ENCODE data around the gene TNFRSF14. TPM values are rescaled to one million over a fixed set of nuclear protein-coding genes. Genes with fewer than 3 reads are reported as not detected.
A peak's percentile ranks its signal among the peaks of the same experiment; 100 is the strongest.

The TNFRSF14 gene
- total RNA-seq, 1 donor, result 12.0 TPM

DNA sequence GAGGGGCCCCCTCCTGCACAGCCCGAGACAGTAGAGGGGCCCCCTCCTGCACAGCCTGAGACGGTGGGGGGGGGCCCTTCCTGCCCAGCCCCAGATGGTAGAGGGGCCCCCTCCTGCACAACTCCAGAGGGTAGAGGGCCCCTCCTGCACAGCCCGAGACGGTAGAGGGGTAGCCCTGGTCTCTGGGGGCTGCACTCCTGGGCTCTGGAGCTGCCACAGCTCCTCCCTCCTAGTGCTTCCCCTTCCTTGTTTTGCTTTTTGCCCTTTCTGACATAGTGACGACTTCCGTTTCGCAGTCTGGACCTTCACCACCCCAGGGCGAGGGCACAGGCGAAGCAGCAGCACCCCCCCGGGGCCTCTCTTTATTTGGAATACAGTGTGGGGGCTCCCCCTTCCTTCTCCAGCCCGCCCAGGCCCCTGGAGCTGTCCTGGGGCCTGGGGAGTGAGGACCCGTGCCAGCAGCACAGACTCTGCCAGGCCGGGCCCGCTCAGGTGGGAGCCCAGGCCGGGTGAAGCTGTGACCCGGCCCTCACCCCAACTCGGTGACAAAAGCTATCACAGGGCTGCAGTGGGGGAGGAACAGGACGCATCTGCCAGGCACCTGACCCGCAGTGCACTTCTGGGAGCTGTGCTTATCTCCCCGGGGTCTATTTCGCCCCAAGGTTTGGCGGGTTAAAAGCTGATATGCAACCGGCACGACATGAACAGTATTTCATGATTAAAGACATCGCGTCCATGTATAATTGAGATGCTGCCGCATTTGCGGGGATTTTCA lies 29.3 kb downstream of the TNFRSF14 start:
- TF ChIP-seq, protein P1, sequence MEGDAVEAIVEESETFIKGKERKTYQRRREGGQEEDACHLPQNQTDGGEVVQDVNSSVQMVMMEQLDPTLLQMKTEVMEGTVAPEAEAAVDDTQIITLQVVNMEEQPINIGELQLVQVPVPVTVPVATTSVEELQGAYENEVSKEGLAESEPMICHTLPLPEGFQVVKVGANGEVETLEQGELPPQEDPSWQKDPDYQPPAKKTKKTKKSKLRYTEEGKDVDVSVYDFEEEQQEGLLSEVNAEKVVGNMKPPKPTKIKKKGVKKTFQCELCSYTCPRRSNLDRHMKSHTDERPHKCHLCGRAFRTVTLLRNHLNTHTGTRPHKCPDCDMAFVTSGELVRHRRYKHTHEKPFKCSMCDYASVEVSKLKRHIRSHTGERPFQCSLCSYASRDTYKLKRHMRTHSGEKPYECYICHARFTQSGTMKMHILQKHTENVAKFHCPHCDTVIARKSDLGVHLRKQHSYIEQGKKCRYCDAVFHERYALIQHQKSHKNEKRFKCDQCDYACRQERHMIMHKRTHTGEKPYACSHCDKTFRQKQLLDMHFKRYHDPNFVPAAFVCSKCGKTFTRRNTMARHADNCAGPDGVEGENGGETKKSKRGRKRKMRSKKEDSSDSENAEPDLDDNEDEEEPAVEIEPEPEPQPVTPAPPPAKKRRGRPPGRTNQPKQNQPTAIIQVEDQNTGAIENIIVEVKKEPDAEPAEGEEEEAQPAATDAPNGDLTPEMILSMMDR (IDR thresholded peaks at IDR 0.05; ENCODE audit: insufficient read depth, low read length), result no peak
- peak; percentile 23 for DNase-seq (ENCODE audit: low read depth)
- peak overlapping the region; percentile 84 for H3K4me3 ChIP-seq (ENCODE audit: low read depth, low read length)

DNA sequence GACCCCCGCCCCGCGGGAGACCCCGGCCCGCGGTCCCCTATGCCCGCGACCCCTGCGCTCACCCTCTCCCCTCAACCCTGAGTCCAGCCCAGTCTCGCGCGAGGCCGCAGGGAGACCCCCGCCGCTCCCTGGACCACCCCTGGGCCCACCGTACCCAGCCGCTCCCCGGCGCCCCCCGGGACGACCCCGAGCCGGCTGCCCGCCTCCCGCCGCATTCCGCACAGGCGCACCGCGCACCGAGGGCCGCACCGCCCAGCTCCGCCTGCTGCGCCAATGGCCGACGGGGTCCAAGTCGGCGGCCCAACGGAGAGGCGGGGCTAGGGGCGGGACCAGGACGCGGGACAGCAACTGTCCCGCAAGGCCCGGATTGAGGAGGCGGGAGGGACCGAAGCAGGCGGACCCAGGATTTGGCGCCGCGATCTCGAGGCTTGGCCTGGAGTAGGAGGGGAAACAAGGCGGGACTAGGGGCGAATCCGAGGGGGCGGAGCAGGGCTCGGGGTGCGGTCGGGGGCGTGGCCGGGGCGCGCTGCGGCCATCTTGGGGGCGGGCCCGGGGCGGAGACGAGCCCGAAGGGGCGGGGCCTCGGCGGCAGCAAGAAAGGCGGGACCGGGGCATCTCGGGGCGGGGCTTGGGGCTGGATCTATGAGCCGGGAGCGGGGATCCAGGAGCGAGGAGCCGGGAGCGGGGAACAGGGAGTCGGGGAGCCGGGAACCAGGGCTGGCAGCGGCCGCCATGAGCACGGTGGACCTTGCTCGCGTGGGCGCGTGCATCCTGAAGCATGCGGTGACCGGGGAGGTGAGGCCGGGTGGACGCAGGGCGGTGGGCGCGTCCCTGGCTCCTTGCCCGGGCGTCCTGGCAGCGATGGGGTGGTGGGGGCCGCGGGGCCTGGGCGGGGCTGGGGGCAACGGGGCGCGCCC lies 30.2 kb downstream of the TNFRSF14 start, which contains the start of gene PRXL2B:
Gene PRXL2B (plus strand): TSS at position 624 of the 917 bp plus-strand sequence. CDS start 109 bp downstream, at position 733.
- peak; percentile 99 for DNase-seq (ENCODE audit: low read depth)
- H3K4me3 ChIP-seq (ENCODE audit: low read depth, low read length), result peak within 1 kb of the TSS; percentile 84
- TF ChIP-seq, protein P1 (IDR thresholded peaks at IDR 0.05; ENCODE audit: insufficient read depth, low read length), result no peak

DNA sequence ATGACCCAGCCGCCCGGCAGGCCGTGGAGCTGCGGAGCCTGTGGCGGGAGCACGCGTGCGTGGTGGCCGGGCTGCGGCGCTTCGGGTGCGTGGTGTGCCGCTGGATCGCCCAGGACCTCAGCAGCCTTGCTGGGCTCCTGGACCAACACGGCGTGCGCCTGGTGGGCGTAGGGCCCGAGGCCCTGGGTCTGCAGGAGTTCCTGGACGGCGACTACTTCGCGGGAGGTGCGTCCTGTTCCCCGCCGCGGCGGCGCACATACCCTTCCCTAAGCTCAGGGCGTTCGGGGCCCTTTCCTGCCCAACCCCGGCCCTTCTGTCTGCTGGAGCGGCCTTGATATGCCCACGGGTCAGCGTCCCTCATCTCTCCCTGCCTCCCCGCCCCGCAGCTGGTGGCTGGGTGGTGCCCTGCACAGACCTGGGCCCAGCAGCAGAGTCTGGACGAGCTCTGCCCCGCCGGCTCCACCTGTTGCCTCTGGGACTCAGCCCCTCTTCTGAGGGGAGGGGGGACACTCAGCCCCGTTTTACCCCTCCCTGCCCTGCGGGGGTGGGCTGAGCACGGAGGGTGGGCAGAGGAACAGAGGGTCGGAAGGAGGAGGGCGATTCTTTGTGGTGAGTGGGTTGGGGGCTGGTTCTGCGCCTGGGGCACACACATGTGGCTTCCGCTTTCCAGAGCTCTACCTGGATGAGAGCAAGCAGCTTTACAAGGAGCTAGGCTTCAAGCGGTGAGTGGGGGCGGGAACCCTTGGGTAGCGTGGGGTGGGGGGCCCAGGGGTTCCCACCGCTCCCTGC lies 31.1 kb downstream of the TNFRSF14 start:
- DNase-seq (ENCODE audit: low read depth), result peak; percentile 19
- TF ChIP-seq, protein P1 (IDR thresholded peaks at IDR 0.05; ENCODE audit: insufficient read depth, low read length), result no peak
- peak overlapping the region; percentile 83 for H3K4me3 ChIP-seq (ENCODE audit: low read depth, low read length)

DNA sequence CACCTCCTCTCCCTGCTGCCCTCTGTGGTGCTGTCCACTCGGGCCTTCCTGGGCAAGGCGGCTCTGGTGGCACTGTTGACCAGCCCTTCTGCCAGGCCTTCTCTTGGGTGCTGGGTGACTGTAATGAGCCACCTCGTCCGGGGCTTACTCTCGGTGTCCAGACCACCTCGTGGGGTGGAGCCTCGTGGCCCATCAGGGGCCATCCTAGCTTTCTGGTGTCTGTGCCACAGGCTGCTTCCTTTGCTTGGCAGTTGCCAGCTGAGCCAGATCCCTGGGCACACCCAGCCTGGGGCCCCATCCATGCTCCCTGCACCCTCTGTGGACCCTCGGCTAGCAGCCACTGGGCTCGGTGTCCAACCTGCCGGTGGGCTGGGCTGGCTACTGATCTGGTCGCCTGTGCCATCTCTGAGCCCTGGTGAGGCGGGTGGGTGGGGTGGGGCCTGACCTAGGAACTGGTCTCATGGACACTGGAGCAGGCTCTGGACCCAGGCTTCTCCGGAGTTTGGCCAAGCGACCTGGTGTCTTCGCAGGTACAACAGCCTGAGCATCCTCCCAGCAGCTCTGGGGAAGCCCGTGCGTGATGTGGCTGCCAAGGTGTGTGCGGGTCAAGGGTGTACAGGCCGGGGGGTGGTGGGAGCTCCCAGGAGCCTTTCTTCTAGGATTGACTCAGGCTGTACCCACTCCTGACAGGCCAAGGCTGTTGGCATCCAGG lies 31.8 kb downstream of the TNFRSF14 start:
- TF ChIP-seq, protein P1 (IDR thresholded peaks at IDR 0.05; ENCODE audit: insufficient read depth, low read length), result no peak
- peak overlapping the region; percentile 83 for H3K4me3 ChIP-seq (ENCODE audit: low read depth, low read length)

DNA sequence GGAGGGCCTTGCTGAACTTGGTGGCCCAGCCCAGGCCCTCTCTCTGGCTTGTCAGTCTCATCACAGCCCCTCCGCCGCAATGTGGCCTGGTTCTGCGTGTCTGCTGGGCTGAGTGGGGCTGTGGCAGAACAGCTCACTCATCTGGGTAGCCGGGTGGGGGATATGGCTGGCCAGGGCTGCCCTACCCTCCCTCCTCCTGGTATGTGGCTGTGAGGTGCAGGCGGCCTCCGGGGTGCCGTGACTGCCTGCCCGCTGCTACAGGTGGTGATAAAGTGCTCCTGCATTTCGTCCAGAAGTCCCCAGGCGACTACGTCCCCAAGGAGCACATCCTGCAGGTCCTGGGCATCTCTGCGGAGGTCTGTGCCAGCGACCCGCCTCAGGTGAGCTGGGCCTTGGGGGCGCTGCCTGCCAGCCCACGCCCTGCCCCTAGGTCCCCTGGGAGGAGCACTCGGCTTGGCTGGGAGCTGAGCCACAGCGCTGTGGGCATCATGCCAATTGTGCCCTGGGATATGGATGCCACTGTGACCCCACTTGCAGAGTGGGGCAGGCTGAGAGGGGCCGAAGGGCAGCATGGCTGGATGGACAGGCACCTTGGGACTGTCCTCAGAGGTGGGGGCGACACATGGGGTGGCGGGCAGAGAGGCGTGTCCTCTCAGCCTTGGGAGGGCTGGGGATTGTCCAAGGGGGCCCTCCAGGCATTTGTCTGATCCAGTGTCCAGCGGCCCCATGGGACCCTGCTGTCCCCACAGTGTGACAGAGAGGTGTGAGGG lies 32.7 kb downstream of the TNFRSF14 start:
- TF ChIP-seq, protein P1 (IDR thresholded peaks at IDR 0.05; ENCODE audit: insufficient read depth, low read length), result no peak
- no peak for DNase-seq (ENCODE audit: low read depth)
- H3K4me3 ChIP-seq (ENCODE audit: low read depth, low read length), result no peak overlapping the region

More for the DNA sequence above, 31.8 kb downstream of the TNFRSF14 start:
- DNase-seq (ENCODE audit: low read depth), result no peak

Data from fibroblast of the aortic adventitia (primary cell).